Sigmoid colon (tissue), 7 donors: Measurements from ENCODE around the gene CMTR1. TPM values are rescaled to one million over a fixed set of nuclear protein-coding genes. Genes with fewer than 3 reads are reported as not detected.
A peak's percentile ranks its signal among the peaks of the same experiment; 100 is the strongest.

Source experiments
- DNase-seq: peaks from one replicate; pipeline ENCODE4 v3.0.0-alpha.2; 2019
- H3K27ac ChIP-seq, 4 donors: fragments of 200-600 bp; sonication (generic); one replicate each; pipeline ENCODE4 v1.5.1; 2016 to 2019; ENCODE audit warnings: mild to moderate bottlenecking in 1 of 4
- H3K27me3 ChIP-seq, 3 donors: fragments of 200-600 bp; sonication (generic); one replicate each; pipeline ENCODE4 v1.5.1; 2019; ENCODE audit warnings: mild to moderate bottlenecking in 1 of 3
- H3K36me3 ChIP-seq, 4 donors: fragments of 200-600 bp; sonication (generic); one replicate each; pipeline ENCODE4 v1.5.1; 2016 to 2019
- H3K4me1 ChIP-seq, 4 donors: fragments of 200-600 bp; sonication (generic); one replicate each; pipeline ENCODE4 v1.5.1; 2017 to 2019
- H3K4me3 ChIP-seq, 4 donors: fragments of 200-600 bp; sonication (generic); one replicate each; pipeline ENCODE4 v1.5.1; 2017 to 2019; ENCODE audit warnings: mild to moderate bottlenecking in 2 of 4, moderate library complexity in 1 of 4
- H3K9me3 ChIP-seq, 4 donors: fragments of 200-600 bp in 3 of 4; sonication (generic) in 3 of 4; one replicate each; pipeline versions ENCODE4 v1.5.1 to v1.6.1; 2013 to 2019
- CTCF ChIP-seq, 4 experiments: fragments of 450-650 bp in 3 of 4; fragments of 200-600 bp in 1 of 4; IDR thresholded peaks; one replicate each; pipeline ENCODE4 v1.5.1; 2016 to 2019; ENCODE audit warnings: antibody characterized with exemption in 4 of 4, mild to moderate bottlenecking in 3 of 4, moderate library complexity in 2 of 4
- EP300 ChIP-seq, 4 donors: sonication (generic); formaldehyde crosslinking; IDR thresholded peaks; one replicate each; pipeline ENCODE4 v1.6.1; 2017; ENCODE audit warnings: antibody characterized with exemption in 4 of 4
- POLR2A ChIP-seq, 2 donors: fragments of 450-650 bp; IDR thresholded peaks; one replicate each; pipeline ENCODE4 v1.6.1; 2016; ENCODE audit warnings: antibody characterized with exemption in 2 of 2, mild to moderate bottlenecking in 2 of 2, moderate library complexity in 2 of 2
- POLR2AphosphoS5 ChIP-seq, 4 donors: sonication (generic); formaldehyde crosslinking; IDR thresholded peaks; one replicate each; pipeline ENCODE4 v1.6.1; 2017; ENCODE audit warnings: antibody characterized with exemption in 4 of 4
- WGBS, 2 donors: extraction: QIAGEN DNeasy Blood & Tissue Kit; methylation state at CpG; one replicate each; pipeline ENCODE4 v1.1.7; 2013; 5-methylcytosine and 5-hydroxymethylcytosine counted together
- intact Hi-C: fragments of 100-400 bp; cut with DNase I; formaldehyde crosslinking; loops from one replicate; pipeline ENCODE4 v1.15.1; 2023
- polyA plus RNA-seq, 3 donors: library from polyadenylated mRNA; stranded (reverse); fragments of 200-250 nt; gene quantifications; one replicate each; pipeline ENCODE4 v1.2.3, GENCODE V29; 2013
- total RNA-seq, 4 donors: library from RNA; depleted of rRNA; stranded (reverse); fragments of >200 nt; gene quantifications; one replicate each; pipeline ENCODE4 v1.1.0, GENCODE V29; 2016
- donor health status: healthy with polysubstance abuse.
- donor health status: Bipolar disorder and iron deficiency.
- donor health status: healthy.

CMTR1 gene
- total and polyA plus RNA-seq, 7 donors: 4.2 to 33.5 (median 30.8) TPM

GRCh38 chr6:37477656-37478435, 44.8 kb downstream of the CMTR1 start:
- Histone ChIP-seq H3K4me1 (peaks cover 0 to 36% (median 22%) of the 10 kb centered on the region in 4 donors), H3K27ac (no peak overlapping the region), H3K4me3 (no peak overlapping the region), H3K36me3 (peaks cover 32 to 85% (median 55%) of the 10 kb centered on the region in 4 donors), H3K27me3 (no peaks in the 10 kb centered on the region), H3K9me3 (no peaks in the 10 kb centered on the region)
- intact Hi-C loops: no loop called here
- DNase-seq: no peak
- WGBS, 2 donors: 85 to 91% methylated on average over 18 of the region's 18 CpGs
- TF ChIP-seq POLR2AphosphoS5 (IDR thresholded peaks at IDR 0.05) (no peak), EP300 (IDR thresholded peaks at IDR 0.05) (no peak), POLR2A (IDR thresholded peaks at IDR 0.05) (no peak), CTCF (IDR thresholded peaks at IDR 0.05) (no peak)

- Histone ChIP-seq H3K9me3 (no peaks in the 10 kb centered on the region), H3K27me3 (no peaks in the 10 kb centered on the region), H3K4me1 (peaks cover 0 to 26% (median 15%) of the 10 kb centered on the region in 4 donors), H3K4me3 (no peak overlapping the region), H3K27ac (no peak overlapping the region), H3K36me3 (peaks cover 34 to 85% (median 55%) of the 10 kb centered on the region in 4 donors)
- no peak for DNase-seq
- intact Hi-C loops: no loop called here
- TF ChIP-seq POLR2AphosphoS5 (IDR thresholded peaks at IDR 0.05) (no peak), EP300 (IDR thresholded peaks at IDR 0.05) (no peak), POLR2A (IDR thresholded peaks at IDR 0.05) (no peak), CTCF (IDR thresholded peaks at IDR 0.05) (no peak)
- WGBS, 2 donors: 94 to 95% methylated on average over 7 of the region's 7 CpGs
Observed at GRCh38 chr6:37478827-37479226, 45.8 kb downstream of the CMTR1 start.

GRCh38 chr6:37479266-37479854, 46.3 kb downstream of the CMTR1 start:
- Histone ChIP-seq H3K27ac (no peak overlapping the region), H3K27me3 (no peaks in the 10 kb centered on the region), H3K4me3 (no peak overlapping the region), H3K9me3 (no peaks in the 10 kb centered on the region), H3K36me3 (peaks cover 34 to 82% (median 53%) of the 10 kb centered on the region in 4 donors), H3K4me1 (peaks cover 0 to 26% (median 15%) of the 10 kb centered on the region in 4 donors)
- intact Hi-C loops: no loop called here
- 87 to 93% methylated on average over 6 of the region's 6 CpGs for WGBS, 2 donors
- DNase-seq: no peak
- TF ChIP-seq CTCF (IDR thresholded peaks at IDR 0.05) (no peak), POLR2AphosphoS5 (IDR thresholded peaks at IDR 0.05) (no peak), EP300 (IDR thresholded peaks at IDR 0.05) (no peak), POLR2A (IDR thresholded peaks at IDR 0.05) (no peak)

GRCh38 chr6:37480118-37480736, 47.2 kb downstream of the CMTR1 start:
- TF ChIP-seq CTCF (IDR thresholded peaks at IDR 0.05): no peak
- no peak for TF ChIP-seq POLR2AphosphoS5 (IDR thresholded peaks at IDR 0.05)
- TF ChIP-seq EP300 (IDR thresholded peaks at IDR 0.05): no peak
- TF ChIP-seq POLR2A (IDR thresholded peaks at IDR 0.05): no peak
- Histone ChIP-seq H3K4me3 (no peak overlapping the region), H3K36me3 (peaks cover 29 to 73% (median 45%) of the 10 kb centered on the region in 4 donors), H3K4me1 (peaks cover 0 to 26% (median 15%) of the 10 kb centered on the region in 4 donors), H3K27me3 (no peaks in the 10 kb centered on the region), H3K27ac (peak overlapping the region in 1 of 4 donors; percentile 34), H3K9me3 (no peaks in the 10 kb centered on the region)
- DNase-seq: no peak
- intact Hi-C loops: loop anchor here (10.0 kb wide), 1 partner anchor 105 kb away; no protein-coding TSS in a partner anchor
- whole genome bisulfite sequencing, 2 donors: 72 to 88% methylated on average over 1 of the region's 1 CpG
